ENCODE results near the gene CEBPA.

CEBPA gene

GRCh38 chr19:33278403-33279269 is 23.7 kb downstream of the CEBPA start:
- Histone ChIP-seq H3K27ac (peak overlapping the region in 1 of 21 experiments; percentile 23), H3K4me3 (no peak overlapping the region)

- Histone ChIP-seq H3K4me3 (no peak overlapping the region), H3K27ac (peak overlapping the region in 1 of 21 experiments; percentile 10)
Observed at GRCh38 chr19:33278023-33278402, 24.3 kb downstream of the CEBPA start.

GRCh38 chr19:33277434-33277833 is 24.9 kb downstream of the CEBPA start:
- Histone ChIP-seq H3K27ac (no peak overlapping the region), H3K4me3 (no peak overlapping the region)

- Histone ChIP-seq H3K4me3 (no peak overlapping the region), H3K27ac (no peak overlapping the region)
Observed at GRCh38 chr19:33275933-33276619, 26.3 kb downstream of the CEBPA start.

GRCh38 chr19:33275559-33275932 is 26.8 kb downstream of the CEBPA start:
- Histone ChIP-seq H3K4me3 (no peak overlapping the region), H3K27ac (peak overlapping the region in 1 of 21 experiments; percentile 87)

GRCh38 chr19:33274663-33275558 is 27.4 kb downstream of the CEBPA start:
- peak overlapping the region in 12 of 21 experiments; percentile 5 to 87 (median 56) for H3K27ac ChIP-seq
- H3K4me3 ChIP-seq = no peak overlapping the region

GRCh38 chr19:33273881-33274662 is 28.3 kb downstream of the CEBPA start:
- no peak overlapping the region for H3K4me3 ChIP-seq
- H3K27ac ChIP-seq = peak overlapping the region in 20 of 21 experiments; percentile 20 to 88 (median 60)

- Histone ChIP-seq H3K27ac (peak overlapping the region in 20 of 21 experiments; percentile 20 to 88 (median 60)), H3K4me3 (no peak overlapping the region)
Observed at GRCh38 chr19:33273065-33273736, 29.1 kb downstream of the CEBPA start.

GRCh38 chr19:33271246-33272021 is 30.9 kb downstream of the CEBPA start:
- Histone ChIP-seq H3K4me3 (no peak overlapping the region), H3K27ac (peak overlapping the region in 1 of 21 experiments; percentile 4)

GRCh38 chr19:33270769-33271168 is 31.6 kb downstream of the CEBPA start:
- H3K27ac ChIP-seq = peak overlapping the region in 2 of 21 experiments; percentile 4 to 8
- H3K4me3 ChIP-seq = no peak overlapping the region

GRCh38 chr19:33269016-33269415 is 33.3 kb downstream of the CEBPA start:
- Histone ChIP-seq H3K27ac (peak overlapping the region in 9 of 21 experiments; percentile 8 to 78 (median 60)), H3K4me3 (no peak overlapping the region)

- Histone ChIP-seq H3K27ac (peak overlapping the region in 11 of 21 experiments; percentile 8 to 78 (median 57)), H3K4me3 (no peak overlapping the region)
Observed at GRCh38 chr19:33268162-33268991, 34.0 kb downstream of the CEBPA start.

GRCh38 chr19:33267706-33268105 is 34.6 kb downstream of the CEBPA start:
- H3K4me3 ChIP-seq = no peak overlapping the region

GRCh38 chr19:33266974-33267484 is 35.3 kb downstream of the CEBPA start:
- Histone ChIP-seq H3K4me3 (no peak overlapping the region), H3K27ac (peak overlapping the region in 8 of 21 experiments; percentile 22 to 76 (median 58))

More at GRCh38 chr19:33267706-33268105, 34.6 kb downstream of the CEBPA start:
- peak overlapping the region in 9 of 21 experiments; percentile 22 to 78 (median 60) for H3K27ac ChIP-seq

- no peak overlapping the region for H3K4me3 ChIP-seq
- H3K27ac ChIP-seq = no peak overlapping the region
Observed at GRCh38 chr19:33264881-33265445, 37.4 kb downstream of the CEBPA start.

GRCh38 chr19:33263325-33264023 is 38.9 kb downstream of the CEBPA start:
- Histone ChIP-seq H3K27ac (no peak overlapping the region), H3K4me3 (no peak overlapping the region)
